GM12878 (cell line): ENCODE results near the gene LGALS3.

Experiments
- BCL11A ChIP-seq: IDR thresholded peaks from 2 replicates; pipeline ENCODE4 v1.6.1; 2011; ENCODE audit warnings: low read depth, low read length
- CTCF ChIP-seq, 3 experiments: IDR thresholded peaks in 2 of 3; conservative IDR thresholded peaks in 1 of 3; 2 replicates each; pipeline ENCODE4 v1.5.1; 2011; ENCODE audit warnings: low read depth in 3 of 3, low read length in 3 of 3, mild to moderate bottlenecking in 3 of 3, control low read depth in 2 of 3, moderate library complexity in 2 of 3, inconsistent platforms in 1 of 3, mixed read lengths in 1 of 3; ENCODE audit not compliant: control insufficient read depth in 2 of 3, insufficient read depth in 1 of 3; ENCODE audit errors: extremely low read depth in 1 of 3
- FOXK2 ChIP-seq: fragments of 450-650 bp; IDR thresholded peaks from 2 replicates; pipeline ENCODE4 v1.6.1; 2017; ENCODE audit warnings: mild to moderate bottlenecking, moderate library complexity
- HCFC1 ChIP-seq: fragments of 150-350 bp; IDR thresholded peaks from 2 replicates; pipeline ENCODE4 v1.6.1; 2014; ENCODE audit warnings: low read length
- JUNB ChIP-seq: IDR thresholded peaks from 2 replicates; pipeline ENCODE4 v1.6.1; 2016; ENCODE audit warnings: antibody characterized with exemption, mild to moderate bottlenecking
- JUND ChIP-seq: IDR thresholded peaks from 2 replicates; pipeline ENCODE4 v1.6.1; 2012; ENCODE audit warnings: low read depth, mild to moderate bottlenecking, low read length, improper control_type of control experiment, moderate library complexity
- MAX ChIP-seq: IDR thresholded peaks from 2 replicates; pipeline ENCODE4 v1.6.1; 2012; ENCODE audit warnings: low read depth, low read length, improper control_type of control experiment
- POLR2A ChIP-seq: IDR thresholded peaks from 2 replicates; pipeline ENCODE4 v1.6.1; 2011; ENCODE audit warnings: low read depth, mild to moderate bottlenecking, low read length
- SIN3A ChIP-seq: IDR thresholded peaks from 2 replicates; pipeline ENCODE4 v1.6.1; 2012; ENCODE audit warnings: low read depth, low read length, improper control_type of control experiment
- SP1 ChIP-seq: IDR thresholded peaks from one replicate; pipeline ENCODE4 v1.6.1; 2011; ENCODE audit warnings: low read depth, low read length
- USF1 ChIP-seq: IDR thresholded peaks from 2 replicates; pipeline ENCODE4 v1.6.1; 2011; ENCODE audit warnings: borderline replicate concordance, low read depth, mild to moderate bottlenecking, moderate library complexity, mixed read lengths, low read length; ENCODE audit not compliant: insufficient read depth; ENCODE audit errors: extremely low read length
- ZZZ3 ChIP-seq: IDR thresholded peaks from 2 replicates; pipeline ENCODE4 v1.6.1; 2011; ENCODE audit warnings: low read depth; ENCODE audit not compliant: control insufficient read depth, insufficient read length
- TF ChIP-seq, protein P1 (sequence below): fragments of 450-650 bp; formaldehyde crosslinking; IDR thresholded peaks from 2 replicates; pipeline ENCODE4 v1.4.0; 2022; ENCODE audit warnings: mild to moderate bottlenecking, moderate library complexity

DNA sequence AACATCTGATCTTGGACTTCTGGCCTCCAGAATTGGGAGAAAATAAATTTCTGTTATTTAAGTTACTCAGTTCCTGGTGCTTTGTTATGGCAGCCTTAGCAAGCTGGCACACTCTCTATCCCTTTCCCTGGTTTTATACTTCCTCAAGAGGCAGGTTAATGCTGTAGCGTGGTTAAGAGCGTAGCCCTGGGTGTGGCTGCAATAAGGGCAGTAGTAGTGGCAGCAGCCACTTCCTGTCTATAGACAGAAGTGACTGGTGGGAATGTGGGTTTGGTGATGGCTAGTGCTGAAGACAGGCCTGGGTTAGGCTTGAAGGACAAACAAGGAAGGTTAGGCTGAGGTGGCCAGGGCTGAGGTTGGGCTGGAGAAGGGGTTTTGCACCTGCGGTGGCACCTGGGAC, 3.6 kb upstream of the LGALS3 start:
- TF ChIP-seq CTCF (IDR thresholded peaks at IDR 0.05 in 2 of 3, conservative IDR thresholded peaks at IDR 0.05 in 1 of 3; ENCODE audit: control insufficient read depth in 2 of 3, extremely low read depth in 1 of 3, insufficient read depth in 1 of 3, low read depth in 3 of 3, low read length in 3 of 3) (no peak), JUNB (no peak), ZZZ3 (no peak), USF1 (no peak), SIN3A (no peak), MAX (no peak), JUND (no peak), HCFC1 (no peak), FOXK2 (no peak), SP1 (no peak), POLR2A (no peak), BCL11A (no peak)
- TF ChIP-seq, protein P1, sequence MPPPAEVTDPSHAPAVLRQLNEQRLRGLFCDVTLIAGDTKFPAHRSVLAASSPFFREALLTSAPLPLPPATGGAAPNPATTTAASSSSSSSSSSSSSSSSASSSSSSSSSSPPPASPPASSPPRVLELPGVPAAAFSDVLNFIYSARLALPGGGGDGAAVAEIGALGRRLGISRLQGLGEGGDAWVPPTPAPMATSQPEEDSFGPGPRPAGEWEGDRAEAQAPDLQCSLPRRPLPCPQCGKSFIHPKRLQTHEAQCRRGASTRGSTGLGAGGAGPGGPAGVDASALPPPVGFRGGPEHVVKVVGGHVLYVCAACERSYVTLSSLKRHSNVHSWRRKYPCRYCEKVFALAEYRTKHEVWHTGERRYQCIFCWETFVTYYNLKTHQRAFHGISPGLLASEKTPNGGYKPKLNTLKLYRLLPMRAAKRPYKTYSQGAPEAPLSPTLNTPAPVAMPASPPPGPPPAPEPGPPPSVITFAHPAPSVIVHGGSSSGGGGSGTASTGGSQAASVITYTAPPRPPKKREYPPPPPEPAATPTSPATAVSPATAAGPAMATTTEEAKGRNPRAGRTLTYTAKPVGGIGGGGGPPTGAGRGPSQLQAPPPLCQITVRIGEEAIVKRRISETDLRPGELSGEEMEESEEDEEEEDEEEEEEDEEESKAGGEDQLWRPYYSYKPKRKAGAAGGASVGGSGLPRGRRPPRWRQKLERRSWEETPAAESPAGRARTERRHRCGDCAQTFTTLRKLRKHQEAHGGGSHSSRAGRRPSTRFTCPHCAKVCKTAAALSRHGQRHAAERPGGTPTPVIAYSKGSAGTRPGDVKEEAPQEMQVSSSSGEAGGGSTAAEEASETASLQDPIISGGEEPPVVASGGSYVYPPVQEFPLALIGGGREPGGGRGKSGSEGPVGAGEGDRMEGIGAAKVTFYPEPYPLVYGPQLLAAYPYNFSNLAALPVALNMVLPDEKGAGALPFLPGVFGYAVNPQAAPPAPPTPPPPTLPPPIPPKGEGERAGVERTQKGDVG (CRISPR knock-in tag), result no peak
